Measurements from ENCODE around the gene KL.

The KL gene

GRCh38 chr13:33006134-33006533 is 10.1 kb upstream of the KL start:
- DNase-seq, result no peak

- no peak for DNase-seq
Measured at GRCh38 chr13:33006638-33007037, 9.6 kb upstream of the KL start.

- DNase-seq, result no peak
Measured at GRCh38 chr13:33007237-33007636, 9.0 kb upstream of the KL start.

GRCh38 chr13:33007950-33008349 is 8.3 kb upstream of the KL start:
- DNase-seq, result no peak

GRCh38 chr13:33008946-33009722 is 7.1 kb upstream of the KL start:
- DNase-seq, result no peak

- no peak for DNase-seq
Measured at GRCh38 chr13:33011828-33012470, 4.3 kb upstream of the KL start.

GRCh38 chr13:33014291-33014690 is 1.9 kb upstream of the KL start:
- DNase-seq, result no peak

- DNase-seq, result no peak
Measured at GRCh38 chr13:33015241-33015668, 968 bp upstream of the KL start.

GRCh38 chr13:33015791-33016323 is 366 bp upstream of the KL start:
- no peak for DNase-seq

GRCh38 chr13:33017323-33017929 is 1.2 kb downstream of the KL start:
- no peak for DNase-seq

- no peak for DNase-seq
Measured at GRCh38 chr13:33018886-33019285, 2.7 kb downstream of the KL start.

GRCh38 chr13:33022986-33023385 is 6.8 kb downstream of the KL start:
- DNase-seq, result no peak

- DNase-seq, result no peak
Measured at GRCh38 chr13:33025220-33025744, 9.1 kb downstream of the KL start.

- no peak for DNase-seq
Measured at GRCh38 chr13:33026489-33027152, 10.4 kb downstream of the KL start.

GRCh38 chr13:33028620-33029019 is 12.4 kb downstream of the KL start:
- DNase-seq, result no peak

GRCh38 chr13:33031277-33031676 is 15.1 kb downstream of the KL start:
- no peak for DNase-seq

- DNase-seq, result no peak
Measured at GRCh38 chr13:33032037-33032625, 15.9 kb downstream of the KL start.

- no peak for DNase-seq
Measured at GRCh38 chr13:33033051-33033812, 17.0 kb downstream of the KL start.

GRCh38 chr13:33033986-33034385 is 17.8 kb downstream of the KL start:
- DNase-seq, result no peak

GRCh38 chr13:33034882-33035520 is 18.8 kb downstream of the KL start:
- DNase-seq, result no peak

- no peak for DNase-seq
Measured at GRCh38 chr13:33037673-33038072, 21.4 kb downstream of the KL start.

Data from NCI-H2227 treated with DMSO at 0.1 percent for 48 hours (cell line).